Globus pallidus (tissue), 1 donor: ENCODE data around the gene ZKSCAN7.
"Not testable (repeated sequence)": the region's sequence is repeated elsewhere in the genome, so short reads cannot be mapped to it uniquely, and the experiment has no call there.

ENCODE experiments used
- DNase-seq: peaks from one replicate; pipeline ENCODE4 v3.0.0-alpha.2; 2015; ENCODE audit warnings: low spot score

The ZKSCAN7 gene

DNA sequence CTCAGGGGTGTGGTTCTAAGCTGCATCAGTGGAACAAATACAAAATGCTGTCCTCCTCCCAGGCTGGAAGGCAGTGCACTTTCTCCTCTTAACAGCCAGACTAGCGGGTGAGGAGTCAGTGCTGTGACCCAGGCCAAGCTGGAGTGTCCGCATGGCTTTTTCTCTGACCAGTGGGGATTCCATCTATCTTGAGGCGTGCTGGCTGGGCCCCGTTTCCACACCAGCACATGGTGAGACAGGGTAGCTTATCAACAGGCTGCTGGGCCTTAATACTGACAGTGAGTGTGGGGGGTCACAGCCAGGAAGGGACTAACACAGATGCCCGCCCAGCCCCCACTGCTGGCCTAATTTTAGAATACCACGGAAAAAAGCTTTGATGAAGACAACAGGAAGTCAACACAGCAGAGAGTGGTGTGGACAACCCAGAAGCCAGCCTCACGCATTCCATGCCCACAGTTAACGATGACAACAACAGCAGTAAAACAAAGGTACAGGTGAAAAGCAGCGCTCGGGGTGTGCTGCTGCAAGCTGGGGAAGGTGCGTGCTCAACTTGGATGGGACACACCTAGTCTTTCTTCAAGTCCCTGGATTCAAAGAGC is 22.5 kb downstream of the ZKSCAN7 start:
- DNase-seq: not testable (repeated sequence)

DNA sequence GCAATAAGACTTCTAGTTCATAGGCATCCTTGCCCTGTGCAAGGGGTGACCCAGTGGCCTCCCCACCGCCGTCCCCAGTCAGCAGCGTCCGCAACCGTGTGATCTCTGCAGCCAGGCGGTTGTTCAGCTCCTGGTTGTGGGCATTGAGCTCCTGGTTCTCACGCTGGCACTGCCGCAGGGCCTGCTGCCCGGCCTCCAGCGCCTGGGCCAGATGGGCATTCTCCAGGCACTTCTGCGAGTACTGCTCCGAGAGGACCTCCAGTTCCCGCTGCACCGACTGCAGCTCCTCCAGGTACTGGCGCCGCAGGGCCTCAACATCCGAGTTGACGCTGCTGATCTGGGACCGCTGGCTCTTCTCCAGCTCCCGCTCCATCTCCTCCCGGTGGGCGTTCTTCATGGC is 23.3 kb downstream of the ZKSCAN7 start:
- not testable (repeated sequence) for DNase-seq

DNA sequence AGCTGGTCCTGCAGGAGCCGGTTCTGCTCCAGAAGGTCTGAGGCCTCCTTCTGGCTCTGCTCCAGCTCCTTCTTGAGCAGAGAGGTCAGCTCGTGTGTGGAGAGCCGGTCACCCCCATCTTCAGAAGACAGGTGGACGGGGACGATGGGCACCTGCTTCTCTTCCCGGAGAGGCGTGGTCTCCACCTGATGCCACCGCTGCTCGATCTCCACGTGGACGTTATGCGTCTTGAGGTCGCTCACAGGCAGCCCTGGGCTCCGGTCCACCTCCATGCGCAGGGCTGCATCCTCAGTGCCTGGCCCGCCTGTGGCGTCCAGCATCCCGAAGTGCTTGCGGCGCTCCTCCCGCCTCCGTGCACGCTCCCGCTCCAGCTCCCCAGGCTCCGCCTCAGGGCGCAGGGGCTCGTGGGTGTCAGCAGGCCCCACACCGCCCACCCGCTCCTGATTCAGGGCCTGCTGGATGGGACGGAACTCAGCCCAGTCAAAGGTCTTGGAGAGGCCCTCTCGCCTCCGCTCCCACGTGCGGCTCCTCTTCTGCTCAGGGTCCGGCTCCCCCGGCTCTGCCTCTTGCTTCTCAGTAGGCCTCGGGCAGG is 24.0 kb downstream of the ZKSCAN7 start:
- DNase-seq: not testable (repeated sequence)

DNA sequence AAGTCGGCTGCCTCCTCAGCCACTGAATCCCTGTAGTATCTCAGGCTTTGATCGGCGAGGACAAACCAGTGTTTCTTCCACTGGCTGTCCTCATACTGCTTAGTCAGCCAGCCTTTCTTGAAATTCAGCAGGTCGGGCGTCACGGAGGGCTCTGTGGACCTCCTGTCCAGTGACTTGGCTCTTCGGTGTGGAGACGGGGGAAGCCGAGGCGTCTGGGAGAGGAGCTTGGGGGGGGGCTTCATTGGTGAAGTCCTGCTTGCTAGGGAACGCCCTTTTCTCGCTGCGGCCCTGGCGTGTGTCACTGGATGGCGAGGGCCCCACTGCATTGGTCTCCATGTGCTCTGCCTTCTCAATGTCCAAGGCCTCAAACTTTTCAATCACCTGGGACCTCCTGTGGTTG is 24.8 kb downstream of the ZKSCAN7 start:
- not testable (repeated sequence) for DNase-seq

DNA sequence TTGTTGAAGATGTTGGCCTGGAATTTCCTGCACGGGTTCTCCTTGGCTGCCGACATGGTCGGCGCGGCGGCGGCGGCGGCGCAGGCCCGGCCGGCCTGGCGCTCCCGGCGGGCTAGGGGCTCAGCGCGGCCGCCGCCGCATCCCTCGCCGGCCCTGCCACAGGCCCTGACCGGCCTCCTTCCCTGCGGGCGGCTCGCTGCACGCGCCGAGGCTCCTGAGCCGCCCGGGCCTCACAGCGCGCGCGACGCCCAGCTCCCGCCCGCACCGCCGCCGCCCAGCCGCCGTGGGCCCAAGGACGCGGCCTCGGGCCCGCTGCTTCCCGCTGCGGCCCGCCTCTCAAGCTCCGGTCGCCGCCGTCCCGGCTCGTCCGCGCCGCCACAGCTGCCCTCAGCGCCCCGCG is 26.0 kb downstream of the ZKSCAN7 start:
- not testable (repeated sequence) for DNase-seq

DNA sequence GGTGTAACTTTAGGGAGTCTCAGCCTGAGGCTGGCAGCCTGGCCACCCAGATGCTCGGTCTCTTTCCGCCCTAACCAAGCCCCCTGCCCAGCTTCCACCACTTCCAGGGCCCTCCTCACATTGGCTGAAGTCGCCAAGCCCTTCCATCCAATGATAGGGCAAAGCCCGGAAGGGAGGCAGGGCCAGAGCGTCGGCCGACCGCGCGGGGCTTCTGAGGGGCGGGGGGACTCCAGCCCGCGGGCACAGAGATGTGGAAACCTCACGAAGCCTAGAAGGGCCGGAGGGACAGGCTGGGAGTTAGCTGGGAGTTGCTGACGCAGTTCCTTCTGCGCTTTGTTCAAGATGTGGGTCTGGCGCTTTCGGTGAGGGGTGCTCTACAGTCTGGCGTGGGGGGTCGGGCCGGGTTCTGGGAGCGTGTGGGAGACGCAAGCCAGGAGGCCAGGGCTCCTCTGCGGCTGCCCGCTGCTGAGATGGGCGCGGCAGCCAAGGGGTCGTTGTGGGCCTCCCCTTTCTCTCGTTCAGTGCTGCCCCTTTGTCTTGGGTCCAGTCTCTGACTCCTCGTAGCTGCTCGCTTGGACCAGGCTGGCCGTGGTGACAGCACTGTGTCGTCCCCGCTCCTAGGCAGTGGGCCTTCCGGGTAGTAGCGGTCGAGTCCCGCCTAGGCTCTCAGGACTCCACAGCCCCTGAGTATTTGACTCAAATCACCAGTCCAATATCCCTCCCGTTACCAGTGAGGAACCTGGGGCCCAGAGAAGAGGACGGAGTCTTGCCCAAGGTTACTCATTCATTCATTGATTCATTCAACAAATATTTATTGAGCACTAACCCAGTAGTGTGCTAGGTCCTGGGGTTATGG is 29.9 kb downstream of the ZKSCAN7 start, which contains the start of gene ZNF660:
TSS of gene ZNF660 (plus strand) at position 319 of the 856 bp plus-strand sequence. CDS start 9,230 bp downstream, outside the sequence.
- peak; percentile 66 for DNase-seq

DNA sequence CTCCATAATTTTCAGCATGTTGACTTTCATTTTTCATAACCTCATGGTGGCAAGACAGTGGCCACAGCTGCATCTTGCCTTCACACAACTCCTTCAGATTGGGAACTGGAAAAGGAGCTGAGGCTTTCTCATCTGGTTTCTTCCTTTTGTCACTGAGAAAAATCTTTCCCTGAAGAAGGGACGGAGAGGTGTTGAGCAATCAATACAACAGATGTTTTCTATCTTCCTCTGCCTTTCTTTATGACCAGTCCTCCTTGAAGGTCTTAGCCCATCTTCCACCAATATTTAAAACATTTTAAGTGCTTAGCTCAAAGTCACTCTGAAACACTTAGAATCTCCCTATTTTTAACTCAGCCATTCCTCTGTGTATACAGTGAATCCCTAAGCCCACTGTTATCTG is 41.6 kb downstream of the ZKSCAN7 start:
- no peak for DNase-seq

DNA sequence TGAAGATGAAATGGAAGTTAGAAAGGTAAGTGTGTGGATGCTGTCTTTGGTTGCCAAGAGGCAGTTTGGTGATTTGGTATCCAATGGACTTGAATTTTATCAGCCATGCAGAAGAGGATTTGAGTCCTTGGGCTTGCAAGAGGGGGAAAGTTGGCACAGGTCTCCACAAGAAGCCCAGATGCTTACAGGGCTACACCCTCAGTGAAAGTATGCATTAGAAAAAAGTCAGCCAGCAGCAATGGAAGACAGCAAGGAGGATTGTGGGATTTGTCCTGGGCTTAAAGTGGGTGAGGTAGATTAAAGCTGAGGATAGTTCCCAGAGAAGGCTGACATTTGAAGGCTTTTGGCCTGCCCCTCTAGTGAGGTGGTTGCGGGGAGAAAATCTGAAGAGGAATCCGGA is 46.8 kb downstream of the ZKSCAN7 start:
- DNase-seq: no peak

DNA sequence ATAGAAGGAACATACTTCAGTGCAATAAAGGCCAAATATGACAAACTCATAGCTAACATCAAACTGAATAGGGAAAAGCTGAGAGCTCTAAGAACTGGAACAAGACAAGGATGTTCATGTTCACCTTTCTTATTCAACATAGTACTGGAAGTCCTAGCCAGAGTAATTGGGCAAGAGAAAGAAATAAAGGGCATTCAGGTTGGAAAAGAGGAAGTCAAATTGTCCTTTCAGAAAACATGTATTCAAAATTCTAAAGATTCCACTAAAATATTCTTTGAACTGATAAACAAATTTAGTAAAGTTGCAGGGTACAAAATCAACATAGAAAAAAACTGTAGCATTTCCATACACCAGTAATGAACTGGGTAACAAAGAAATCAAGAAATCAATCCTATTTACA is 57.7 kb downstream of the ZKSCAN7 start:
- DNase-seq: no peak
